Astrocyte (in vitro differentiated cells and primary cell): ENCODE results near the gene RAB11FIP4. TPM values are rescaled to one million over a fixed set of nuclear protein-coding genes. Genes with fewer than 3 reads are reported as not detected.

Experiments
- DNase-seq: peaks from one replicate; pipeline ENCODE4 v3.0.0-alpha.2; 2010; ENCODE audit warnings: low read depth
- FAIRE-seq: peaks from 2 replicates; lab custom pipeline; 2011; peaks lifted over from hg19 to GRCh38; lab: Jason Lieb, UNC
- H2AFZ ChIP-seq: 2 replicates; pipeline ENCODE4 v1.6.0; 2012; ENCODE audit warnings: low read depth, low read length, inconsistent platforms
- H3K27ac ChIP-seq: 2 replicates; pipeline ENCODE4 v1.5.1; 2011; ENCODE audit warnings: low read depth, low read length, inconsistent platforms
- H3K27me3 ChIP-seq: 2 replicates; pipeline ENCODE4 v1.6.0; 2011; ENCODE audit warnings: low read length, inconsistent platforms; ENCODE audit not compliant: insufficient read depth
- H3K36me3 ChIP-seq: 2 replicates; pipeline ENCODE4 v1.5.1; 2011; ENCODE audit warnings: low read length, inconsistent platforms; ENCODE audit not compliant: insufficient read depth
- H3K4me1 ChIP-seq: 2 replicates; pipeline ENCODE4 v1.5.1; 2011; ENCODE audit warnings: low read length, inconsistent platforms; ENCODE audit not compliant: insufficient read depth
- H3K4me2 ChIP-seq: 2 replicates; pipeline ENCODE4 v1.6.0; 2012; ENCODE audit warnings: low read length, inconsistent platforms
- H3K4me3 ChIP-seq: 2 replicates; pipeline ENCODE4 v1.5.1; 2011; ENCODE audit warnings: low read depth, mild to moderate bottlenecking, low read length, inconsistent platforms; ENCODE audit not compliant: insufficient read depth
- H3K79me2 ChIP-seq: 2 replicates; pipeline ENCODE4 v1.6.0; 2012; ENCODE audit warnings: mild to moderate bottlenecking, low read length, inconsistent platforms; ENCODE audit not compliant: insufficient read depth
- H3K9ac ChIP-seq: 2 replicates; pipeline ENCODE4 v1.6.0; 2012; ENCODE audit warnings: mild to moderate bottlenecking, low read length, inconsistent platforms
- H3K9me3 ChIP-seq: 2 replicates; pipeline ENCODE4 v1.5.1; 2012; ENCODE audit warnings: low read depth, mild to moderate bottlenecking, low read length, inconsistent platforms; ENCODE audit not compliant: insufficient read depth
- H4K20me1 ChIP-seq: 2 replicates; pipeline ENCODE4 v1.6.0; 2012; ENCODE audit warnings: low read length, inconsistent platforms; ENCODE audit not compliant: insufficient read depth
- H3K27ac Mint-ChIP-seq: one replicate; pipeline ENCODE4 v1.8.0; 2021; ENCODE audit warnings: mild to moderate bottlenecking, mixed read lengths; ENCODE audit not compliant: unreplicated experiment
- H3K27me3 Mint-ChIP-seq: one replicate; pipeline ENCODE4 v1.8.0; 2021; ENCODE audit warnings: low read depth, mixed read lengths; ENCODE audit not compliant: unreplicated experiment
- H3K36me3 Mint-ChIP-seq: one replicate; pipeline ENCODE4 v1.8.0; 2021; ENCODE audit warnings: low read depth, mixed read lengths; ENCODE audit not compliant: unreplicated experiment
- H3K4me1 Mint-ChIP-seq: one replicate; pipeline ENCODE4 v1.8.0; 2021; ENCODE audit warnings: low read depth, mixed read lengths; ENCODE audit not compliant: unreplicated experiment
- H3K4me3 Mint-ChIP-seq: one replicate; pipeline ENCODE4 v1.8.0; 2021; ENCODE audit warnings: mild to moderate bottlenecking, moderate library complexity, mixed read lengths; ENCODE audit not compliant: unreplicated experiment
- H3K9me3 Mint-ChIP-seq: one replicate; pipeline ENCODE4 v1.8.0; 2021; ENCODE audit warnings: mild to moderate bottlenecking, mixed read lengths; ENCODE audit not compliant: unreplicated experiment
- EZH2 ChIP-seq: IDR thresholded peaks from 2 replicates; pipeline ENCODE4 v1.6.1; 2012; ENCODE audit warnings: mild to moderate bottlenecking, low read length, inconsistent platforms; ENCODE audit not compliant: insufficient read depth
- total RNA-seq: library from RNA; stranded (reverse); gene quantifications from 2 replicates; pipeline ENCODE4 v1.2.1, GENCODE V29; 2021
- TF ChIP-seq, protein P1 (sequence below): IDR thresholded peaks from 2 replicates; pipeline ENCODE4 v1.5.1; 2011; ENCODE audit warnings: low read depth, mild to moderate bottlenecking, inconsistent platforms, low read length, moderate library complexity; ENCODE audit not compliant: insufficient read depth

RAB11FIP4 gene
- total RNA-seq, 1 donor from 2014 or later: 4.4 TPM

DNA sequence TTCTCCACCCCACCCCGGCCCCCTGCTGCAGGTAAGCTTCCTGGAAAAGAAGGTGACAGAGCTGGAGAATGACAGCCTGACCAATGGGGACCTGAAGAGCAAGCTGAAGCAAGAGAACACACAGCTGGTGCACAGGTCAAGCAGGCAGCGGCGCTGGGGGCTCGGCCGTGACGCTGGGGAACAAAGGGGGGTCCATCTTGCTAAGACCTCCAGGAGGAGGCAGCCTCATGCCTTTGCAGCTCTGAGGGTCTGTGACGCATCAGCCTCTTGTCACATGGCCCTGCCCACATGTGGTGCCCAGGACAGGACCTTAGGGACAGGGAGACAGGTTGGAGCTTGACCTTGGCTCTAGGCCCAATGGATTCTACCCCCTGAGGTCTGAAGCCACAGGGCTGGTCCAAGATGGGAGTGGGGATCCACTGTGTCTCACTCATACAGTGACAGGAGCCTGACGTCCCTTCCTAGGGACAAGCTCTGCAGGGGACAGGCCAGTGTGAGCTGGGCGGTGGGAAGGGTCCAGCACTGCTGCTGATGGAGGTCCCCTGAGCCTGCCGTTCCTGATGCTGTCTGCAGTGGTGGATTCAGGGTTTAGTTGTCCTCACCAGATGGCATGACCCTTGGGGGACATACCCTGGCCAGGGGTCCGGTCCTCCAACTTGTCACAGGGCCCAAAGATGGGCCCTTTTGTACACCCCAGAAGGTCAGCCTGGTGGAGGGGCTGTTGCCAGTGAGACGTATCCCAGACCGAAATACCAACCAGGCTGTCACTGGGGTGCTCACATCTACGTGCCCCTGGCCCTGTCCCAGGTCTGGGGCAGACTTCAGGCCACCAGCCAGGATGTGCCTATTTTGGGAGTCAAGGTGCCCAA is 132.6 kb downstream of the RAB11FIP4 start:
- no peak overlapping the region for H3K4me3 ChIP-seq
- no peak for TF ChIP-seq EZH2
- TF ChIP-seq, protein P1, sequence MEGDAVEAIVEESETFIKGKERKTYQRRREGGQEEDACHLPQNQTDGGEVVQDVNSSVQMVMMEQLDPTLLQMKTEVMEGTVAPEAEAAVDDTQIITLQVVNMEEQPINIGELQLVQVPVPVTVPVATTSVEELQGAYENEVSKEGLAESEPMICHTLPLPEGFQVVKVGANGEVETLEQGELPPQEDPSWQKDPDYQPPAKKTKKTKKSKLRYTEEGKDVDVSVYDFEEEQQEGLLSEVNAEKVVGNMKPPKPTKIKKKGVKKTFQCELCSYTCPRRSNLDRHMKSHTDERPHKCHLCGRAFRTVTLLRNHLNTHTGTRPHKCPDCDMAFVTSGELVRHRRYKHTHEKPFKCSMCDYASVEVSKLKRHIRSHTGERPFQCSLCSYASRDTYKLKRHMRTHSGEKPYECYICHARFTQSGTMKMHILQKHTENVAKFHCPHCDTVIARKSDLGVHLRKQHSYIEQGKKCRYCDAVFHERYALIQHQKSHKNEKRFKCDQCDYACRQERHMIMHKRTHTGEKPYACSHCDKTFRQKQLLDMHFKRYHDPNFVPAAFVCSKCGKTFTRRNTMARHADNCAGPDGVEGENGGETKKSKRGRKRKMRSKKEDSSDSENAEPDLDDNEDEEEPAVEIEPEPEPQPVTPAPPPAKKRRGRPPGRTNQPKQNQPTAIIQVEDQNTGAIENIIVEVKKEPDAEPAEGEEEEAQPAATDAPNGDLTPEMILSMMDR: no peak
- Mint-ChIP-seq H3K4me1 (peaks cover 13% of the 10 kb centered on the region), H3K9me3 (no peaks in the 10 kb centered on the region), H3K36me3 (no peaks in the 10 kb centered on the region), H3K27me3 (peaks cover 8% of the 10 kb centered on the region), H3K27ac (no peak overlapping the region), H3K4me3 (no peak overlapping the region)
- no peaks in the 10 kb centered on the region for H3K4me1 ChIP-seq
- H3K4me2 ChIP-seq: no peak overlapping the region
- DNase-seq (no peak), FAIRE-seq (no peak)
- no peak overlapping the region for H2AFZ ChIP-seq
- H3K36me3 ChIP-seq: no peaks in the 10 kb centered on the region
- H3K9me3 ChIP-seq: peaks cover 11% of the 10 kb centered on the region
- H3K27me3 ChIP-seq: no peaks in the 10 kb centered on the region
- no peak overlapping the region for H3K27ac ChIP-seq
- H4K20me1 ChIP-seq: no peaks in the 10 kb centered on the region
- no peak overlapping the region for H3K9ac ChIP-seq
- no peaks in the 10 kb centered on the region for H3K79me2 ChIP-seq

DNA sequence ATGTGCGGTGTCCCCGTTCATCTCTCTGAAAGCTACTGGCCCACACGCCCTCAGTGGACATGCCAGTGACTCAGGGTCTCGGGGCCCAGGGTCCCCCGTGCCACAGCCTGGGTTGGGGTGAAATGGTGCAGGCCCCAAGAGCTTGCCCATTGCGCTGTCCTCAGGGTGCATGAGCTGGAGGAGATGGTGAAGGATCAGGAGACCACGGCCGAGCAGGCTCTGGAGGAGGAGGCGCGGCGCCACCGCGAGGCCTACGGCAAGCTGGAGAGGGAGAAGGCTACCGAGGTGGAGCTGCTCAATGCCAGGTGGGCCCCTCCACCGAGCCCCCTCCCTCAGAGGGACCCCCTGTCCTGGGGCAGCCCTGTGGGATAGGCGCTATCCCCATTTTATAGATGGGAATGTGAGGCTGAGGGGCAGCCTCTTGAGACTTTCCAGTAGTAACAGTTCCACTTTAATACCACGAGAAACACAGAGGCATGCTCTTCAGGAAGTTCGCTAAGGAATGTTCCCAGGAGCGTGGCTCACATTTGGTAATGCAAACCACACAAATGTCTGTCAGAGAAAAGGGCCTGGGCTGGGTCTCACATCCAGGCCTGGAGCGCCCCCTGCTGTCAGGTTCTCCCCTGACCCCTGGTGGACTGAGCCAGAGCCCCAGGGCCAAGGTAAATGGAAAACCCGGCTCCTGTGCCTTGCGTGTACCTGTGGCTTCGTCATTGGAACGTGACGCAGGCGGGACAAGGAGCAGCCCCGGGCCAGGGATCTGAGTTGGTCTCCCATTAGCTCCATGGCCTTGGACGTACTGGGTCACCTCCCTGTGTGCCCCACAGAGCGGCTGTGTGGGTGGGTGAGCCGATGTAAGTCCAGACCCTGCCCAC is 133.7 kb downstream of the RAB11FIP4 start:
- H3K36me3 ChIP-seq: no peaks in the 10 kb centered on the region
- FAIRE-seq (peak; percentile 41), DNase-seq (peak; percentile 87)
- no peaks in the 10 kb centered on the region for H4K20me1 ChIP-seq
- H2AFZ ChIP-seq: no peak overlapping the region
- H3K9me3 Mint-ChIP-seq: no peaks in the 10 kb centered on the region
- H3K9me3 ChIP-seq: peaks cover 11% of the 10 kb centered on the region
- H3K4me1 ChIP-seq: peaks cover 3% of the 10 kb centered on the region
- H3K79me2 ChIP-seq: no peaks in the 10 kb centered on the region
- TF ChIP-seq, protein P1: peak; percentile 80
- TF ChIP-seq EZH2: no peak
- no peaks in the 10 kb centered on the region for H3K36me3 Mint-ChIP-seq
- no peak overlapping the region for H3K4me3 ChIP-seq
- H3K27me3 Mint-ChIP-seq: peaks cover 2% of the 10 kb centered on the region
- H3K27me3 ChIP-seq: no peaks in the 10 kb centered on the region
- H3K4me1 Mint-ChIP-seq: peaks cover 13% of the 10 kb centered on the region
- peak overlapping the region; percentile 37 for H3K4me2 ChIP-seq
- no peak overlapping the region for H3K4me3 Mint-ChIP-seq
- H3K27ac ChIP-seq: no peak overlapping the region
- H3K9ac ChIP-seq: no peak overlapping the region
- no peak overlapping the region for H3K27ac Mint-ChIP-seq
